D341Med (cell line): ENCODE measurements around the gene EYS.
A peak's percentile ranks its signal among the peaks of the same experiment; 100 is the strongest.

Experiments
- DNase-seq: peaks from one replicate; pipeline ENCODE4 v3.0.0; 2012; ENCODE audit warnings: low spot score

Gene EYS

DNA sequence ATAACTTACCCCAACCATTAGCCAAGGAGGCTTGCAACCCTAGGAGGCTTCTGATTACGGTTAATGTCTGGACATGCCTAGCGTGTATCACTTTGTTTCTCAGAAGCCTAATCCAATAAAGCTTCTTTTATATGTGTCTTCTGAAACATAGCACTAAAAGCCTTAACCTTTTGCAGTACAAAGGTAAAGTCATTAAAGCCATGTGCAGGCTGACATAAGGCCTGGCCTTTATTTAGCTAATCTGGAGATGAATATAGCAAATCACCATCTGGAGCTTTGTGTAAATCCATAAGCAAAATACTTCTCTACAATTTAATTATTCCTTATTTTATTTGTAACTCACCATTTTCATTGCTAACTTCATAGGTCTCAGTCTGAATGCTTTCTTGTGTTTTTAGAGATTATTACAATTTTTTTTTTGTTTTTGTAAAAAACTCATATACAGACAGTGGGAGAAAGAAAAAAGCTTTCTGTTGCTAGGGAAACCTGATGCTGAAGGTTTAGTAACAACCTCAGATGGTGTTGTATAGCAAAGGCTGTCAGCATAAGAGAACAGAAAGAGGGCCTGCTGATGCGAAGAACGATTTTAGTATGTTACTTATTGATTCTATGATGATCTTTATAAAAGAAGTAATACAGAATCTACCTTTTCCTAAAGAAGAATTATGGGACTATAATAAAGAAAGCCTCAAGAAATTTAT is at the start of gene EYS:
Gene EYS (minus strand): TSS at position 101 of the 701 bp plus-strand sequence. CDS start 211,816 bp downstream, outside the sequence.
- DNase-seq, result peak; percentile 41

DNA sequence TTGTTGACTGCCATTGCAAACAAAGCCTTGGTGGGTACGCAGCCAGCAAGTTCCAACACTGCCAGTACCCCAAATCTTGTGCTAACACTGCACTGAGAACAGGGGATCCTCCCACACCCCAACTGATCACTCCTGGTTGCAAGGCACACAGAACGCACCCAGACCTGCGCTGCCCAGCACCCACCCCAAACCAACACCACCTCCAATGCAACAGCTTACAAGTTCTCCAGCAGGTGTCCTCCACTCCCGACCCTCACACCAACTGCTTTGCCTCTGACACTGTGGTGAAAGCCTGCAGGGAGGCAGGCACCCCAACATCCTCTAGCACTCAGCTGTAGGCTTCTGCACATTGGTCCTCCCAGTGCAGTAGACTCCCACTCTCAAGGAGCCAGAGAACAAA is 39.3 kb upstream of the EYS start:
- no peak for DNase-seq

DNA sequence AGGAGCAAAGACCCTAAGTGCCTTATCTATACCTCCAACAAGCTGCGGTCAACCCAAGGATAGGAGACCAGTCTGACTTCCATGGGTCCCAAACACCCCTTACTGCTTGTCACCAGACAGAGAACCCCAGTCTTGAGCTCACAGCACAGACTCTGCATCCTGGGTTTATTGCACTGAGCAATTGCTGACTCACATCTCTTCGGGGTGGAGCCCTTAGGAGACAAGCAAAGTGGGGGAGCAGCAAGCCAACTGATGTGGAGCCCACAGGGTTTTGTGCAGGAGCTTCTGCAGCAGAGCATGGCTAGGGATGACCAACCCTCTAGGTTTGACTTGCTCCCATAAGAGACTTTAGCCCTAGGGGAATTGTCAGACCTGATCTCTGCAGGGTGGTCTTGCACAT is 38.6 kb upstream of the EYS start:
- no peak for DNase-seq

DNA sequence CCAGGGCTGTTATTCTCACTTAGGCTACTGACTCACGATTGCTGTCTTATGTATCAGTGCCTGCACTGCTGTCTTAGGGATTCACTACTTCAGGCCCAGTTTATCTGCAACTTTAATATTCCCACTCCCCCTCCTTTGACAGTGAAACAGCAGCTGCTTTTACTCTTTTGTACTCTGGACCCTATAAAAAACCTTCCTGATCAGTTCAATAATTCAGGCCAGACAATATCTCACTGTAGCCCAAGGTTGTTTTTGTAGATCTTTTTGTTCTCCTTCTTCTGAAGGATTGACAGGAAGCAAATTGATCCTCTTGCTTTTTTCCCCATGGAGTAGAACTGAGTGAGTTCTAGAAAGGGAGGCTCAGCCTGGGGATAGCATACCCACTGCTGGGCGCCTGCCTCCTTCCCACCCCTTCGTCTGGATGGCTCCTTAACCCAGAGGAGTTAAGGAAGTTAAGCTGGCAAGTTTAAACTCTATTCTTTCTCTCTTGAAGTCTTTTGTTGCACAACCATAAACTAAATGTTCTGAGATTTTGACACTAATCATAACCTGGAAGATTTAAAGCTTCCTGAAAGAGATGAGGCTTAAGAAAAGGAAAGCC is 22.0 kb upstream of the EYS start:
- DNase-seq, result no peak

DNA sequence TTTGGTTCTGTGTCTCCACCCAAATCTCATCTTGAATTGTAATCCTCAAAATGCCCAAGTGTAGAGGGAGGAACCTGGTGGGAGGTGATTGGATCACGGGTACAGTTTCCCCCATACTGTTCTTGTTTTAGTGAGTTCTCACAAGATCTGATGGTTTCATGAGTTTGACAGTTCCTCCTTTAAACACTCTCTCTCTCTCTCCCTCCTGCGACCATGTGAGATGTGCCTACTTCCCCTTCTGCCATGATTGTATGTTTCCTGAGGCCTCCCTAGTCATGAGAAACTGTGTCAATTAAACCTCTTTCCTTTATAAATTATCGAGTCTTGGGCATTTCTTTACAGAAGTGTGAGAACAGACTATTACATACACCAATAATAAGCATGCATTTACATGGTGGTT is 12.1 kb upstream of the EYS start:
- DNase-seq, result no peak

DNA sequence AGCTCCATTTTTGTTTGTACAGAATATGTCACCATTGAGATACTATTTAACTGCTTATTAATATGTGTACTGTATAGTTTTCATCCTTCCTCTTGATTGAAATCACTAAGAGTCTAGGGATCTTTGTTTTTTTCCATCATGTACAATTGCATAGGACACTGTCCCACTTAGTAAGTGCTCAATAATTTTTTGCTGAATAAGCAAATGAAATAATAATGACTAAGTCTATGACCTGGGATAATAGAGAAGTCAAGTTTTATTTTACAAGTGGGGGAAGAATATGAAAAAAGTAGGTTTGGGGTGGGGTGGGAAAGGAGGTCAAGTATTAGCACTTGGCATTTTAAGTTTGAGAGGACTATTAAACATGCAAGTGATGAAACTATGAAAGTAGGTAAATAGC is 4.5 kb upstream of the EYS start:
- no peak for DNase-seq

DNA sequence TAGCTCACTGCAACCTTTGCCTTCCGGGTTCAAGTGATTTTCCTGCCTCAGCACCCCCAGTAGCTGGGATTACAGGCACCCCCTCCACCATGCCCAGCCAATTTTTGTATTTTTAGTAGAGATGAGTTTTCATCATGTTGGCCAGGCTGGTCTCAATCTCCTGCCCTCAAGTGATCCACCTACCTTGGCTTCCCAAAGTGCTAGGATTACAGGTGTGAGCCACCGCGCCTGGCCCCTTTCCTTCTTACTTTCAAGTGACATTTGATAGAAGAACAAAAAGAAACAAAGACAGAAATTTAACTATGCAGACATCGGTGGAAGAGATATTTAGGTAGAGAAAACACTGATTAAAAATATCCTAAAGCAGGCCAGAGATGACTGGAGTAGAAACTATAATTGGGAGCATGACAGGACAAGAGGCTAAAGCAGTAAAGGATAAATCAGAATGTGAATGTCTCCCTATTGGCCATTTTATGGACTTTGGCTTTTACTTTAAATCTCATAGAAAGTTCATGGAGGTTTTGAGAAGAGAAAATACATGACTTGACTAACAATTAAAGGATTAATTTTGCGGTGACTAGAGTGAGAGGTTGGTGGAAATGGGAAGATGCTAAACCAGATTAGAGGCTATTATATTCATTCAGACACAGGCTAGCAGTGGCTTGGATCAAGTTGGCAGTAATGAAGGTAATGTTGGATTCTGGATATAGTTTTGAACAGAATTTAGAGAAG is 2.2 kb upstream of the EYS start:
- no peak for DNase-seq

DNA sequence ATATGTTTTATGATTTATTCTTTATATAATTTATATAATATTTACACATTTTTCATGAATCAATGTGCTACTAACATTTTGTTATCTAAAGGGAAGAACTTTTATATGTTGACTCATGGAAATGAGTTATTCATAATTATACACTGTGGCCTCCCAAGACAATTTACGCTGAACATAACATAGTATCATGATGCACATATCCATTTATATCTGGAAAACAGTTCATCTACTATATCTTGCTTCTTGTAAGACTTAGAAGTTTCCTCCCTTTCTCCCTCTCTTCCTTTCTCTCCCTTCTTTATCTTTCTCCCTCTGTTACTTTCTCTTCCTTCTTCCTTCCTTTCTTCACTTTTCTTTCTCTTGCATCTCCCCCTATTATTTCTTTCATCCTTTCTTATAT is 1.1 kb upstream of the EYS start:
- DNase-seq, result no peak

DNA sequence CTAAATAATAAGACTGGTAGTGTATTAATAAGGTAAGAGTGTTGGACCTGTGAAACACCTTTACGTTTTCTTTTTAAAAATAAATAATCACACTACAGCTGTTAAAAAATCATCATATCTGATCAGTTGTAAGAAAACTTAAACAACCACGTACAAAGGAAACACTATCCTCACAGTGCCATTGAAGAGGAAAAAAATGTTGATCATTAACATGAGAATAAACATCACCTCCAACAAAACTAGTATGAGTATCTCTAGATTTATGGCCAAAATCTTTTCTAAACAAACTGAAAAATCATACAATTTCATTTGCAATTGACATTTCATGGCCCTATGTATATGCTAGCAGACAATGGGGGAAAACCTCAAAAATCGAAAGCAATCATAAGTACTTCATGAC is 590 bp downstream of the EYS start:
- no peak for DNase-seq

DNA sequence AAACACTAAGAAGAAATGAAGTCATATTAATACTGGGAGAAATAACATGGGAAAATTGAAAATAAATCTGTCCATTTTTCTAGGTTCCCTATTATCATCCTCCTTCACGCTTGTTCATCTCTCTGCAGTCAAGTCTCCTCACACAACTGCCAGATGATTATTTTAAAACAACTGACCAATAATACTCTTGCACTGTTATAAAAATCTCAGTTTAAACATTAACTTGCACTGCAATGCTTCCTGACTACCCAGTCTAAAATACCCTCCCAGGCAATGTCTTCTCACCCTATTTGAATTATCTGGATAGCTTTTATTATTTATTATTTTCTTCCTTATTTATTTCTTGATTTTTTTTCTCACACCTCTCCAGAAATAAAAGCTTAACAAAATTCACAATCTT is 5.7 kb downstream of the EYS start:
- no peak for DNase-seq

DNA sequence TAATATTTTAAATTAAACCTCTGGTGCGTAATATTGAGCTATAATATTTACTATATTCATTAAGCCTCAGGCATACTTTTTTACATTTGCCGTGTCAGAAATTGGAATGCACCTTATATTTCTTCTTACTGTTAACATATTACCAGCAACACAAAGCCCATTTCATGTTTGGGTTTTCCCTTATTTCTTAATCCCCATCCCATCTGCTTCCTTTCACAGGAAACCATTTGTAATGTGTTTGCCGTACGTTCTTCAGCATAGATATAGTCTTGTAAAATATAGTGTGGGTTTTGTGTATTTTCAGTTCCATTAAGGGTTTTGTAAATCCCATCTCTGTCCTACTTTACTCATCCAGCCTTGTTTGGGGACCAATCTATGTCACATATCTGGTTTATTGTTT is 6.5 kb downstream of the EYS start:
- DNase-seq, result no peak

DNA sequence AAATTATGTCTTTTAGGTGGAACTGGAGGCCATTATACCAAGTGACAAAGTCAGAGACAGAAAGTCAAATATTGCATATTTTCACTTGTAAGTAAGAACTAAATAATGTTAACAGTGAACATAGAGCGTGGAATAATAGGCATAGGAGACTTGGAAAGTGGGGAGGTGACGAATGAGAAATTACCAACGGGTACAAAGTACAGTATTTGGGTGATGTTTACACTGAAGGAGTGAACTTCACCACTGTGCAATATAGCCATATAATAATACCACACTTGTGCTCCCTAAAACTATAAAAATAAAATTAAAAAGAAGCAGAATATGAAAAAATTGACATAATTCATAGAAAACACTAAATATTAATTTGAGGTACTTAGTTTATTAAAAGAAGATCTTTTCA is 14.9 kb downstream of the EYS start:
- no peak for DNase-seq

DNA sequence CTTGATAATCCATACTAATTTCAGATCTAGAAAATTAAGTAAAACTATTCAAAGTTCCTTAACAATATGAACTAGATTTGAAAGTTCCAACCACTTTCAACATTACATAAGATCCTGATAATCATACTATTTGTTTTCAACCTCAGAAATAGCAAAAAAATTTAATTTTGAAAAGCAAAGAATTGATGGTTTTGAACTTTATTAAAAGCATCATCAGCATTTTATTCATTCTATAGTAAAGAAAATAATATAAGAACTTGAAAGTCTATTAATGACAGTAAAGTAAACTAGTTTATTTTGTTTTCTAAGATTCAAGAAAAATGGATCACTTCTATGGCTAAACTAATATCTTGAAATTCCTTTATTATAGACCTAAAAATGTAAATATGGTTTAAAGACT is 26.8 kb downstream of the EYS start:
- no peak for DNase-seq

DNA sequence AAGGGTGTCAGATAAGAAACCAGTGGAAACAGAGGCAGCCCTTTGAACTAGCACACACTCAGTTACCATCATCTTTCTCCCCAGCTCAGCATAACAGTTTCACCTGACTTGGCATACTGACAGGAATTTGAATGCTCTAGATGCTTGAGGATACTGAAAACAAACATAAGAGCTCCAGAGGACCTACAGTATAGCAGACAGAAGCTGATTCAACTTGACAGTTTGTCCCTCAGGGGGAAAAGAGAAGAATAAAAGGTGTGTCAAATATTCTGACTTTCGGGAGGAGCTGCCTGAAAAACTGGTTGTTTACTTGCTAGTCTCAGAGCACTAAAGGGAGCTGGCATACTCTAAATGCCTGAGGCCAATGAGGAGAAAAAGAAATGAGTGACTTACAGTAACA is 35.1 kb downstream of the EYS start:
- no peak for DNase-seq

DNA sequence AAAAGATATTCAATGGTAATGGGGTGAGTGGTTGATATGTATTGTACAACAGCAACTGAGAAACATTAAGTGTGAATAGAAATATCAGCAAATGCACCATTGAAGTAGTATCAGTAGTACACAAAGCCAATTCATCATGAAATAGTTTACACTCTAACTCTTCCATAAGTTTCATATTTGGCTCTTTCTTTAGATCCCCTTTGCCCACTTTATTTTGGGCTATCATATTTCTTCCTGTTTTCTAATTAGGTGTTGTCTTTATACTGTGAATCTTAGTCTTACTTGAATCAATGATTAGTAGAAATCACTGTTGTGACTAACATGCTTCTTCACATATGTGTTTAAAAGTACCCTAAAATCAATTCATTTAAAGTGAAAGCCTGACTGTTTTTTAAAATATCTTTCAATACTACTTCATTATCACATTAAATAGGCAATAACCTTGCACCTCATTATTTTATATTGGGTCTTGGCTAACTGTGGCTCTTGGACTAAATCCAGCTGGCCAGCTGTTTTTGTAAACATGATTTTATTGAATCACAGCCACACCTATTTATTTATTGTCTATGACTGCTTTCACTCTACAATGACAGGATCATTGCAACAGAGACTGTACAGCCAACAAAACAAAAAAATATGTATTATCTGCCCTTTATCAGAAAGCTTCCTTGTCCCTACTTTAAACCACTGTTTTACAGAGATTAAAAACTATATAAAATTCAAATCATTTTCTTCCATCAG is 38.9 kb downstream of the EYS start:
- DNase-seq, result no peak

DNA sequence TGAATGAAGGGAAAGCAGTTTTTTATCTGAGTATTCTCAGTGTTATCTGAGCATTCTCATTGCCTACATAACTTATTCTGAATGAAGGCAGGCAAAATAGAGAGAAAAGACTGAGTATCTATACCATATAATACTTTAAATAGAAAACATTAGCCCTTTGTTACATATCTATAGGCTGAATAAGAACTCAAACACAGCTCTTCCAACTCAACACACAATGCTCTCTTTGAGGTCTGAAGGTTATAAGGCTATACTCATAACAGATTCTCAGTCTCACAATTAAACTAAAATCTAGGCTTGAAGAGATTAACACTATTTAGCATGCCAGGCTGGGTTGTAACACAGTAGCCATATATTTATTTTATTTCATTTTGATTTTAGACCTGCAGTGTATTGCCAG is 56.9 kb downstream of the EYS start:
- no peak for DNase-seq

DNA sequence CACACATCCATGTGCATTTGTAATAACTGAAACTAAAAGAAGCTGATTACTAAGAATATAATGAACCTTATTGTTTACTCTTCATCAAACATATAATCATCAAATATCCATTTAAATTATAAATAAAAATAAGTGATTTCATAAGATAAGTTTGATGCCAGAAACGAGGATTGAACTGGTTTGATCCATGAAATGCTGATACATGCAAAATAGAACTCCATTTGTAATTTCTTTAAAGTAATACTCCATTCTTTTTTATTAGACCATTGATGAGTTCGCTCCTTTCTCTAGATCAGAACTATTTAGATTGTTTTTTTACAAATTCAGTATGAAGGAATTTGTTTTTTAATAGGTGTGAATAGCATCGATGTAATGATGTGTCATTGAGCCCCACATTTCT is 57.6 kb downstream of the EYS start:
- no peak for DNase-seq

DNA sequence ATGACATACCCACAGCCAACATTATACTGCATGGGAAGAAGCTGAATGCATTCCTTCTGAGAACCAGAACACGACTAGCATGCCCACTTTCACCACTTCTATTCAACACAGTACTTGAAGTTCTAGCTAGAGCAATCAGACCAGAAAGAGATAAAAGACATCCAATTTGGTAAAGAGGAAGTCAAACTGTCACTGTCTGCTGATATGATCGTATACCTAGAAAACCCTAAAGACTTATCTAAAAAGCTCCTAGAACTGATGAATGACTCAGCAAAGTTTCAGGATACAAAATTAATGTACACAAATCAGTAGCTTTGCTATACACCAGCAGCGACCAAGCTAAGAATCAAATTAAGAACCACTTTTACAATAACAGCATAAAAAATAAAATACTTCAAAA is 60.5 kb downstream of the EYS start:
- DNase-seq, result no peak

DNA sequence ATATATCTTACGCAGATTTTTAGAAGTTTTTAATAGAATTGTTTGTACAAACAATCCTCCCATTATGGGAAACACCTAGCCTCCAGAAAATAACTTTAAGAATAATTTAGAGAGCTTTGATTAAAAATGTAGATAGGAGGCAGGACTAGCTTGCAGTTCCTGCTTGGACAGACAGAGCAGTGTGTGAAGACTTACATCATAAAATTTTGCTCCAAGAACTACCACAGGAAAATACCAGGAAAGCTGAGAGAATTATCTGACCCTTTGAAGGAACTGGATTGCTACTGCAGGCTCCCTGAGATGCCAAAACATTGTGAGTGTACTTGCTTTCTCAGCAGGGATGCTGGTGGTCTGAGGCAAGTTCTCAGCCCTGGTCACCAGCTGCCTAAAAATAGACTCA is 64.2 kb downstream of the EYS start:
- no peak for DNase-seq

DNA sequence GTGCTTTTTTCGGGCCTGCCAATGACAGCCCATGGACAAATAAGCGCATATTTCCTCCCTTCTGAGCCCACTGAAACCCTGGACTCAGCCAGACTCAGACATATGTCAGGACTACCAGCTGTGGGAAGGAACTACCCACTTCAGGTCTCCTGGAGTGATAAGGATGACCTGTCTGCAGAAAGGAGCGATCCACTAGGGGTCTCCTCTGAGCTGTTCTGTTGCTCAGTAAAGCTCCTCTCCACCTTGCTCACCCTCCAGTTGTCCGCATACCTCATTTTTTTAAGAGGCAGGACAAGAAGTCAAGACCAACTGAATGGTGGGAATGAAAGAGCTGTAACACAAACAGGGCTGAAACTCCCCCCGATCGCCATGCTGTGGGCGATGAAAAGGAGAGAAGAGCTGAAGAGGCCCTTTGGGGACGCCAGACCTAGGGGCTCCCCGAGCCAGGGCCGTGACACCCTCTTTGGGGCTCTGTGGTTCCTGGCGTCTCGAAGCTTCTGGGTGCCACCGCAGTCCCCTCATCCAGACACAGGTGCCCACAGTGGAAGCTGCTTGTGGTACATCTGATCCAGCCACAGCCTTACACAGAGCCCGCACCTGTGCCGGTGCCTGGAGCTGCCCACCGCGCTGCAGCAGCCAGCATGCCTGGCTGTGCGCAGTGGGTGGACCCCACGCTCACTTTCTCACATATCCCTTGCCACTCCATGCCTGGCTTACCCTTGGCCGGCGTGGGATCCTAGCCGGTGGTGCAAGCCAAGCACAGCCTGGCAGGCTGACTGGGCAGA is 68.8 kb downstream of the EYS start:
- DNase-seq, result peak; percentile 41

DNA sequence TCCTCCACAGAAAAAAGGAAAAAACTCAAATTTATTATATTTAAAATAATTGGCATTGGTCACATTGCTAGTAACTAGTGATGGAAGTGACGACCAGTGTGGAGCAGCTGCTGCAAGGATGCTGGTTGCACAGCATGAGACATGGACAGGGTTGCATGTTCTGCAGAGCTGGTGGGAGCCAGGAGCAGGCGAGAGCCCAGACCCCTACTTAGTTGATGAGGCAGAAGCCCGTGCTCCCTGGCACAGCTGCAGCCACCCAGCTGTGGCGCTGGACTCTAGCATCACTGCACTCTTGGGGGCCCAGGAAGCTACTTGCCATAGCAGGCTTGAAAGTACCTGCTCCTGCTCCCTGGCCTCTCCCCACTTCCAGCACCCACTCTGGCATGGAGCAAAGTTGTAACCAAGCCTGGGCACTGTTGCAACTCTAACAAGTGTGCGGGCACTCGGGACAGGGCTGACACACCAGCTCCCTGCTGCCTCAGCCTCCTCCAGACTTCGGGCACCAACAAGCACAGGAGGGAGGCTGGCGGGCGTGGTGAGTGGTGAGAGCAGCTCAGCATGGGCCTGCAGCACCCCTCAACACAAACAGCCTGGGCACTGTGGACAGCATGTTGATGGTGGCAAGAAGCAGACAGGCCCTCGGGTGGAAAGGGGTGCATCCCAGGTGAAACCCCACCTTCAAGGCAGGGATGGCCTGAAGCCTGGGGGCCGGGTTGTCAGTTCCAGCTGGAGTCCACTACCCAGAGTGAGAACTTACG is 69.6 kb downstream of the EYS start:
- DNase-seq, result peak; percentile 17
